HG02943 (cell line): ENCODE data around the gene CXXC5.

Experiments
- ATAC-seq: cut with Tn5 transposase; IDR thresholded peaks from one replicate; pipeline ENCODE4 v1.9.1; 2021; ENCODE audit warnings: mild to moderate bottlenecking, low read depth, moderate library complexity; ENCODE audit not compliant: unreplicated experiment

The CXXC5 gene

GRCh38 chr5:139638090-139638735 is 9.9 kb upstream of the CXXC5 start:
- ATAC-seq = no peak

- ATAC-seq = no peak
Measured at GRCh38 chr5:139638736-139639618, 9.2 kb upstream of the CXXC5 start.

- no peak for ATAC-seq
Measured at GRCh38 chr5:139639619-139640380, 8.3 kb upstream of the CXXC5 start.

GRCh38 chr5:139640421-139641115 is 7.6 kb upstream of the CXXC5 start:
- no peak for ATAC-seq

GRCh38 chr5:139641116-139642080 is 6.8 kb upstream of the CXXC5 start:
- ATAC-seq = no peak

- no peak for ATAC-seq
Measured at GRCh38 chr5:139642213-139642612, 5.9 kb upstream of the CXXC5 start.

GRCh38 chr5:139642891-139643871 is 5.0 kb upstream of the CXXC5 start:
- ATAC-seq = no peak

- ATAC-seq = no peak
Measured at GRCh38 chr5:139644001-139644456, 4.1 kb upstream of the CXXC5 start.

- ATAC-seq = no peak
Measured at GRCh38 chr5:139644646-139645429, 3.3 kb upstream of the CXXC5 start.

GRCh38 chr5:139645430-139645871 is 2.7 kb upstream of the CXXC5 start:
- ATAC-seq = no peak

- ATAC-seq = no peak
Measured at GRCh38 chr5:139646111-139646510, 2.0 kb upstream of the CXXC5 start.

- no peak for ATAC-seq
Measured at GRCh38 chr5:139646912-139647505, 1.1 kb upstream of the CXXC5 start.

- ATAC-seq = no peak
Measured at GRCh38 chr5:139647506-139648204, 494 bp upstream of the CXXC5 start.

- ATAC-seq = no peak
Measured at GRCh38 chr5:139649082-139649991, 1.2 kb downstream of the CXXC5 start.

- ATAC-seq = no peak
Measured at GRCh38 chr5:139650031-139650688, 2.0 kb downstream of the CXXC5 start.
